HepG2 (cell line): ENCODE results near the gene TMEM167B. TPM values are rescaled to one million over a fixed set of nuclear protein-coding genes. Genes with fewer than 3 reads are reported as not detected.
A peak's percentile ranks its signal among the peaks of the same experiment; 100 is the strongest.

Source experiments
- ARNT2 ChIP-seq: sonication (generic); formaldehyde crosslinking; IDR thresholded peaks from 2 replicates; pipeline ENCODE4 v1.8.0; 2022; ENCODE audit warnings: mild to moderate bottlenecking, low read depth, missing genetic modification reagents, moderate library complexity
- ETV6 ChIP-seq: sonication (generic); formaldehyde crosslinking; conservative IDR thresholded peaks from 2 replicates; pipeline ENCODE4 v1.4.0; 2020; ENCODE audit warnings: missing genetic modification reagents
- MXD4 ChIP-seq: IDR thresholded peaks from 2 replicates; pipeline ENCODE4 v1.6.1; 2016; ENCODE audit warnings: mild to moderate bottlenecking, missing biosample characterization, missing genetic modification reagents
- NCOR1 ChIP-seq: fragments of 200-600 bp; sonication (generic); IDR thresholded peaks from 2 replicates; pipeline ENCODE4 v1.7.0; 2017; ENCODE audit warnings: antibody characterized with exemption, low read length, borderline replicate concordance
- REL ChIP-seq: sonication (generic); formaldehyde crosslinking; conservative IDR thresholded peaks from 2 replicates; pipeline ENCODE4 v1.8.0; 2022; ENCODE audit warnings: mild to moderate bottlenecking, missing genetic modification reagents, moderate library complexity
- SMAD3 ChIP-seq: sonication (generic); formaldehyde crosslinking; IDR thresholded peaks from 2 replicates; pipeline ENCODE4 v1.4.0; 2020; ENCODE audit warnings: missing genetic modification reagents
- ZHX2 ChIP-seq, 2 experiments: sonication (generic) in 1 of 2; formaldehyde crosslinking in 1 of 2; IDR thresholded peaks; 2 replicates each; pipeline versions ENCODE4 v1.6.1 to v1.9.0; 2014 to 2022; ENCODE audit warnings: antibody characterized with exemption in 1 of 2, borderline replicate concordance in 1 of 2, inconsistent platforms in 1 of 2, low read depth in 1 of 2, missing genetic modification reagents in 1 of 2
- ZNF570 ChIP-seq: sonication (generic); formaldehyde crosslinking; IDR thresholded peaks from 2 replicates; pipeline ENCODE4 v1.4.0; 2020; ENCODE audit warnings: mild to moderate bottlenecking, missing genetic modification reagents, borderline replicate concordance
- ZNF775 ChIP-seq: sonication (generic); formaldehyde crosslinking; IDR thresholded peaks from 2 replicates; pipeline ENCODE4 v1.4.0; 2020; ENCODE audit warnings: missing genetic modification reagents, mild to moderate bottlenecking, moderate library complexity, borderline replicate concordance
- polyA plus RNA-seq, 8 experiments: library from polyadenylated mRNA; depleted of rRNA in 3 of 8; stranded (reverse) in 7 of 8; unstranded in 1 of 8; fragments of >200 nt; fragmentation: Illumina TruSeq in 4 of 8; extraction: Trizol in 4 of 8; gene quantifications; 2 replicates each; pipeline versions ENCODE4 v1.2.1 to v1.2.3, GENCODE V29; 2011 to 2016; ENCODE audit warnings: low read depth in 4 of 8, missing spikeins in 1 of 8, mixed read lengths in 1 of 8; ENCODE audit not compliant: insufficient read depth in 1 of 8
- total RNA-seq, 5 experiments: library from RNA; depleted of rRNA; stranded (reverse); fragments of >200 nt; fragmentation: Illumina TruSeq; extraction: Trizol; gene quantifications; 2 replicates each; pipeline ENCODE4 v1.2.3, GENCODE V29; 2016; ENCODE audit warnings: low read depth in 1 of 5
- TF ChIP-seq, protein P1 (sequence below): sonication (generic); formaldehyde crosslinking; IDR thresholded peaks from 2 replicates; pipeline ENCODE4 v1.4.0; 2020; ENCODE audit warnings: missing genetic modification reagents
- TF ChIP-seq, protein P2 (sequence below): sonication (generic); formaldehyde crosslinking; IDR thresholded peaks from 2 replicates; pipeline ENCODE4 v1.5.0; 2020; ENCODE audit warnings: missing genetic modification reagents

TMEM167B gene
- total and polyA plus RNA-seq, 2 of the 13 experiments (the other 11 are each of a cell fraction or from before 2014, with no cell fraction given) = 9.5 to 22.4 TPM

DNA sequence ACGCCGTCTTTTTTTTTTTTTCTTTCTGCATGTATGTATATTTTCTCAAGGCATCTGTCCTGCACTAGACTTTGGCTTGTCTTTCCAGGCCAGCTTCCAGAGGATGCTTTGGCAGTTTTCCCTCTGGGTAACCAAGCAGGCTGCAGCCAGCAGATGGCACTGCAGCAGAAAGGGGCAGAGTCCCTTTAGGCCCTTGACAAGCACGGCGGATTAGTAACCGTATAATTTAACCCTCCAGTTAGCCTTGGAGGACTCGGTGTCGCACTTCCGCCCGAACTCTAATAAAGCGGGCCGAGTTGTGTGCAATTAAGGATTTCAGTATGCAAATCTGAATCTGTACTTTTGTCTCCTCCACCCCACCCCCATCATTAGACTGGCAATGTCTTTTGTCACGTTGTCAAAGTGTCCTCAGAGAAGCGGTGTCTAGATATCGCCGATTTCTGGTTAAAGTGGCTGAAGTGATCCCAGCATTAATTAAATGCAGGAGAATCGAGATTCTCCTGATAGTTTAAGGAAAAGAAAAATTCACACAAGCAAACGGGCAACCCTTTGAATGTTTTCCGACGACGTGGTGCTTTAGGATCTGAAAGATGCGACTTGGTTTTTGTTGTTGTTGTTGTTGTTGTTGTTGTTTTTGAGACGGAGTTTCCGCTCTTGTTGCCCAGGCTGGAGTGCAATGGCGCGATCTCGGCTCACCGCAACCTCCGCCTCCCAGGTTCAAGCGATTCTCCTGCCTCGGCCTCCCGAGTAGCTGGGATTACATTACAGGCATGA is 1.1 kb upstream of the TMEM167B start (continued):
- TF ChIP-seq REL (CRISPR knock-in tag) (no peak), ETV6 (CRISPR knock-in tag) (no peak), ZNF570 (no peak), ARNT2 (peak; percentile 48; the same call in 1 of the 2 replicates), NCOR1 (no peak; the same call in 1 of the 2 replicates), ZNF775 (CRISPR knock-in tag) (no peak), SMAD3 (CRISPR knock-in tag) (peak; percentile 80), MXD4 (no peak), ZHX2 (IDR thresholded peaks at IDR 0.05; ENCODE audit: low read depth) (no peak), ZHX2 (CRISPR knock-in tag; IDR thresholded peaks at IDR 0.05; ENCODE audit: borderline replicate concordance) (no peak)
- TF ChIP-seq, protein P1, sequence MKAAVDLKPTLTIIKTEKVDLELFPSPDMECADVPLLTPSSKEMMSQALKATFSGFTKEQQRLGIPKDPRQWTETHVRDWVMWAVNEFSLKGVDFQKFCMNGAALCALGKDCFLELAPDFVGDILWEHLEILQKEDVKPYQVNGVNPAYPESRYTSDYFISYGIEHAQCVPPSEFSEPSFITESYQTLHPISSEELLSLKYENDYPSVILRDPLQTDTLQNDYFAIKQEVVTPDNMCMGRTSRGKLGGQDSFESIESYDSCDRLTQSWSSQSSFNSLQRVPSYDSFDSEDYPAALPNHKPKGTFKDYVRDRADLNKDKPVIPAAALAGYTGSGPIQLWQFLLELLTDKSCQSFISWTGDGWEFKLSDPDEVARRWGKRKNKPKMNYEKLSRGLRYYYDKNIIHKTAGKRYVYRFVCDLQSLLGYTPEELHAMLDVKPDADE (CRISPR knock-in tag) = 0 out of 2 replicates have a peak, but pooled peaks have one; percentile 4
- TF ChIP-seq, protein P2, sequence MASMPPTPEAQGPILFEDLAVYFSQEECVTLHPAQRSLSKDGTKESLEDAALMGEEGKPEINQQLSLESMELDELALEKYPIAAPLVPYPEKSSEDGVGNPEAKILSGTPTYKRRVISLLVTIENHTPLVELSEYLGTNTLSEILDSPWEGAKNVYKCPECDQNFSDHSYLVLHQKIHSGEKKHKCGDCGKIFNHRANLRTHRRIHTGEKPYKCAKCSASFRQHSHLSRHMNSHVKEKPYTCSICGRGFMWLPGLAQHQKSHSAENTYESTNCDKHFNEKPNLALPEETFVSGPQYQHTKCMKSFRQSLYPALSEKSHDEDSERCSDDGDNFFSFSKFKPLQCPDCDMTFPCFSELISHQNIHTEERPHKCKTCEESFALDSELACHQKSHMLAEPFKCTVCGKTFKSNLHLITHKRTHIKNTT (CRISPR knock-in tag) = no peak
